GM18526 (cell line): ENCODE results near the gene BDKRB1.

ENCODE experiments used
- POLR2A ChIP-seq: IDR thresholded peaks from 3 replicates; pipeline ENCODE4 v1.6.1; 2011; ENCODE audit not compliant: insufficient read length; ENCODE audit errors: extremely low read depth

Gene BDKRB1

GRCh38 chr14:96251656-96252155 is 4.3 kb upstream of the BDKRB1 start:
- no peak for TF ChIP-seq POLR2A

GRCh38 chr14:96252323-96252998 is 3.5 kb upstream of the BDKRB1 start:
- no peak for TF ChIP-seq POLR2A

- TF ChIP-seq POLR2A, result no peak
Measured at GRCh38 chr14:96252999-96253539, 2.9 kb upstream of the BDKRB1 start.

GRCh38 chr14:96254687-96255086 is 1.3 kb upstream of the BDKRB1 start:
- no peak for TF ChIP-seq POLR2A

DNA sequence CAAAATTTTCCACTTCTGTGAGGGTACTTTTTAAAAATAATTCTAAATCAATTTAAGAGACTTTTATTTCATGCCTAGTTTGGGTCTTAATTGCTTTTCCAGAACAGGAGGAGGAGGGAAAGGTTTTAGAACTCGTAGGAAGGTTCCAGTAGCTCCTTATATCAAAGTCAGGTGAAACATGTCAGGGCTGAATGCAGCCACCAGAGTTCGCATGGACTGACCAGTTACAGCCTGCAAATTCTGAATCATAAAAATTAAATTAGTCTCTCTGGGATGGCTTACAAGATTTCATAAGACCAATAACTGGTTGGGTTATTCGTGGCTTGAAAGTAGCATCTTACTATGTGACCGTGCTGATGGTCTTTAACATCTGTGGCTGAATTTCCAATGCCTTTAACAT is 397 bp downstream of the BDKRB1 start:
- no peak for TF ChIP-seq POLR2A

DNA sequence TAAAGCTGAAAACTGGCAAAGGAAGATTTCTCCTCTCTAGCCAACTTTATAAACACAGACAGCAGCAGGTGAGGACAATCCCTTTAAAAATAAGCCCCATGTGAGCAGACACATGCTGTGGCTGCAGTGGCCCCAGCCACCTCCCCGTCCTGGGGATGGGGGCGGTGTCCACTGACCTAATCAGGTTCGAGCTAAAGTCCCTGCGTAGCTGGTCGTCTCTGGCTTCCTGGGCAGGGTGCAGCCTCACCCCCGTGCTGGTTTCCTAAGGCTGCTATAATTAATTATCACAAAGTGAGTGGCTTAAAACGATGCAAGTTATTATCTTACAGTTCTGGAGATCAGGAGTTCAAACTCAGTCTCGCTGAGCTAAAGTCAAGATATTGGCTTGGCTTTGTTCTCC is 1.0 kb downstream of the BDKRB1 start:
- no peak for TF ChIP-seq POLR2A

GRCh38 chr14:96257900-96258299 is 1.9 kb downstream of the BDKRB1 start:
- TF ChIP-seq POLR2A, result no peak

- TF ChIP-seq POLR2A, result no peak
Measured at GRCh38 chr14:96260341-96260821, 4.4 kb downstream of the BDKRB1 start.

DNA sequence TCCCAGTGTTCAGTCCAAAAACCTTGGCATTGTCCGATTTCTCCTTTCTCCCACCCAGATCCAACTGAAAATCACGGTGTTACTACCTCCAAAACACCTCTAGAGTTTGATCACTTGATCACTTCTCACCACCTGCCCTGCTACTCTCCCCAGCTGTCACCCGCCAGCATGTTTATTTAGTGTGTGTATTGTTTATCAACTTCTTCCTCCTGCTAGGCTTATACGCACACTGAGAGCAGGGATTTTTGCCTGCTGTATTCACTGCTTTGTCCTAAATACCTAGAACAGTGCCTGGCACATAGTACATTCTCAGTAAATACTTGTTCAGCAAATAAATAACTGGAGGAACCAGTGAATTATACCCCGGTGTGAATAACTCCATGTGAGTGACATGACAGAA is 5.0 kb downstream of the BDKRB1 start:
- no peak for TF ChIP-seq POLR2A

- no peak for TF ChIP-seq POLR2A
Measured at GRCh38 chr14:96261772-96262655, 6.0 kb downstream of the BDKRB1 start.

- TF ChIP-seq POLR2A, result no peak
Measured at GRCh38 chr14:96263347-96264199, 7.6 kb downstream of the BDKRB1 start.

- TF ChIP-seq POLR2A, result no peak
Measured at GRCh38 chr14:96264200-96264553, 8.2 kb downstream of the BDKRB1 start.

DNA sequence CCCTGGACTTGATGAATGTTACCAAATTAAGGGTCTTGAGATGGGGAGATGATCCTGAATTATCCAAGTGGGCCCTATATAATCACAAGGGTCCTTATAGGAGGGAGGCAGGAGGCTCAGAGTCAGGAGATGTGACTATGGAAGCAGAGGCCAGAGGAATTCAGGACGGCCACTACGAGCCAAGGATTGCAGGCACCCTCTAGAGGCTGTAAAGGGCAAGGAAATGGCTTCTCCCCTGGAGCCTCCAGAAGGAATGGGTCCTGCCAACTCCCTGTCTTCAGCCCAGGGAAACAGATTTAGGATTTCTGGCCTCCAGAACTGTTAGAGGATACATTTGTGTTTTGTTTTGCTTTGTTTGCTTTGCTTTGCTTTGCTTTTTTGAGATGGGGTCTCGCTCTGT is 8.8 kb downstream of the BDKRB1 start:
- no peak for TF ChIP-seq POLR2A

DNA sequence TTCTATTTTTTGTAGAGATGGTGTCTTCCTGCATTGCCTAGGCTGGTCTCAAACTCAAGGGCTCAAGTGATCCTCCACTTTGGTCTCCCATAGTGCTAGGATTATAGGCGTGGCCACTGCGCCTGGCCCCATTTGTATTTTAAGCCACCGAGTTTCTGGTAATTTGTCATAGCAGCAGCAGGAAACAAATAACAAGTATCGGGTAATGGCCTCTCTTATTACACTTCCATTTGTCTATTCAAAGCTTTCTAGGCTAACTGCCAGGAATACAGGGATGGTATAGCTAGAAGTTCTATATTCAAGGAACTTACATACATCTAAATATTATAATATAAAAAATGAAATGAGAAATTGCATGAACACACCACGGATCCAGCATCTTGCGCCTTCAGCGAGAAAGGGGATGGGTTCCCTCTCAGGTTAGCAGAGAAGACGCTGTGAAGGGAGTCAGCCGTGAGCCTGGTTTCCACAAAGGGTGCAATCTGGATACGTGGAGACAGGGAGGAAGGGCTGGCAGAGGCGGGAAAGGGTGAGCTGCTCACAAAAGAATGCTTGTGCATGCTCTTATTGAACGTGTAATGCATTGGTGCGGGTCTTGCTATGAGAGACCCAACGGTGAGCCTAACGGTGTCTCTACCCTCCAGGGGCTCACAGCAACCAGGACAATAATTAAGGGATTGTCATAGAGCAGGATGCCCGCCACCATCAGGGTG is 9.5 kb downstream of the BDKRB1 start:
- no peak for TF ChIP-seq POLR2A
